ENCODE measurements around the gene LIMK2.
"Not testable (repeated sequence)": the region's sequence is repeated elsewhere in the genome, so short reads cannot be mapped to it uniquely, and the experiment has no call there.

LIMK2 gene
- total RNA-seq, result 27.3 to 42.4 (median 35.6) reads per million in 3 experiments

GRCh38 chr22:31211862-31212730, at the start of gene LIMK2:
LIMK2 (plus strand) TSS chr22:31212298; CDS start chr22:31212409, 111 bp downstream.
- DNase-seq, result peak; percentile 93

GRCh38 chr22:31170971-31171370, 41.1 kb upstream of the LIMK2 start:
- DNase-seq, result no peak

GRCh38 chr22:31171734-31172133, 40.4 kb upstream of the LIMK2 start:
- DNase-seq, result not testable (repeated sequence)

- no peak for DNase-seq
These were observed 38.5 kb upstream of the LIMK2 start for GRCh38 chr22:31173386-31174145.

GRCh38 chr22:31176923-31177322, 35.2 kb upstream of the LIMK2 start:
- DNase-seq, result no peak

GRCh38 chr22:31177420-31178162, 34.5 kb upstream of the LIMK2 start:
- DNase-seq, result no peak

GRCh38 chr22:31178859-31179258, 33.2 kb upstream of the LIMK2 start:
- DNase-seq, result no peak

- DNase-seq, result no peak
These were observed 32.8 kb upstream of the LIMK2 start for GRCh38 chr22:31179345-31179744.

- DNase-seq, result no peak
These were observed 28.1 kb upstream of the LIMK2 start for GRCh38 chr22:31184015-31184414.

- DNase-seq, result no peak
These were observed 27.0 kb upstream of the LIMK2 start for GRCh38 chr22:31185056-31185455.

- no peak for DNase-seq
These were observed 24.5 kb upstream of the LIMK2 start for GRCh38 chr22:31187627-31188026.

GRCh38 chr22:31192513-31192912, 19.6 kb upstream of the LIMK2 start:
- DNase-seq, result no peak

- DNase-seq, result no peak
These were observed 19.0 kb upstream of the LIMK2 start for GRCh38 chr22:31193092-31193491.

- DNase-seq, result not testable (repeated sequence)
These were observed 17.4 kb upstream of the LIMK2 start for GRCh38 chr22:31194681-31195080.

GRCh38 chr22:31199187-31199586, 12.9 kb upstream of the LIMK2 start:
- no peak for DNase-seq

- not testable (repeated sequence) for DNase-seq
These were observed 7.6 kb upstream of the LIMK2 start for GRCh38 chr22:31204352-31204984.

- not testable (repeated sequence) for DNase-seq
These were observed 7.0 kb upstream of the LIMK2 start for GRCh38 chr22:31205059-31205458.

GRCh38 chr22:31206460-31206859, 5.6 kb upstream of the LIMK2 start:
- DNase-seq, result not testable (repeated sequence)

- DNase-seq, result no peak
These were observed 5.0 kb upstream of the LIMK2 start for GRCh38 chr22:31206896-31207687.

GRCh38 chr22:31210556-31211421, 1.3 kb upstream of the LIMK2 start:
- DNase-seq, result peak; percentile 24

- DNase-seq, result no peak
These were observed 626 bp upstream of the LIMK2 start for GRCh38 chr22:31211482-31211861.

Measured in central memory CD4-positive, alpha-beta T cell (primary cell).